Measurements from ENCODE around the gene SLC28A1. TPM values are rescaled to one million over a fixed set of nuclear protein-coding genes. Genes with fewer than 3 reads are reported as not detected.

SLC28A1 gene
- total and polyA plus RNA-seq, 2 of the 4 experiments (the other 2 are of a cell fraction): not detected

GRCh38 chr15:84944861-84945260 is 60.4 kb downstream of the SLC28A1 start:
- POLR2A ChIA-PET (ENCODE audit: unreplicated experiment): no interaction called here
- dilution Hi-C loops (cut with HindIII; ENCODE audit: low sequenced_read_pairs, unreplicated experiment): no loop called here
- no peak overlapping the region for H4K5ac ChIP-seq (ENCODE audit: low read depth, low read length)

More at GRCh38 chr15:84944861-84945260, 60.4 kb downstream of the SLC28A1 start:
- H3K27ac ChIP-seq (ENCODE audit: insufficient read depth, low read length): no peak overlapping the region
- H3K4me1 ChIP-seq (ENCODE audit: control insufficient read depth, insufficient read depth, low read length): peaks cover 6% of the 10 kb centered on the region; the same call in 1 of the 2 replicates
- in situ Hi-C loops (cut with MboI; ENCODE audit: low sequenced_read_pairs) (no loop called here), intact Hi-C loops (cut with micrococcal nuclease) (no loop called here)
- H2BK5ac ChIP-seq (ENCODE audit: low read depth, low read length, poor library complexity, severe bottlenecking): no peak overlapping the region
- H2AFZ ChIP-seq (replicated peaks; ENCODE audit: low read length, poor library complexity): peak overlapping the region; percentile 7
- no peaks in the 10 kb centered on the region for H3K36me3 ChIP-seq (ENCODE audit: control insufficient read depth, insufficient read depth, low read length)
- TF ChIP-seq CTCF (conservative IDR thresholded peaks at IDR 0.05; ENCODE audit: low read depth, low read length) (no peak), RFX5 (IDR thresholded peaks at IDR 0.05; ENCODE audit: low read depth, low read length) (no peak), FOS (IDR thresholded peaks at IDR 0.05; ENCODE audit: low read depth, low read length) (no peak), USF2 (IDR thresholded peaks at IDR 0.05; ENCODE audit: low read depth, low read length) (no peak), MAZ (IDR thresholded peaks at IDR 0.05; ENCODE audit: borderline replicate concordance, low read depth, low read length) (no peak), ELK1 (IDR thresholded peaks at IDR 0.05; ENCODE audit: borderline replicate concordance, low read depth, low read length) (no peak), BHLHE40 (IDR thresholded peaks at IDR 0.05; ENCODE audit: low read depth, low read length) (no peak), CEBPB (IDR thresholded peaks at IDR 0.05; ENCODE audit: low read depth, low read length) (no peak), CHD1 (IDR thresholded peaks at IDR 0.05; ENCODE audit: low read depth, low read length) (no peak), MXI1 (IDR thresholded peaks at IDR 0.05; ENCODE audit: borderline replicate concordance, low read depth, low read length) (no peak), MAFK (IDR thresholded peaks at IDR 0.05; ENCODE audit: low read depth, low read length) (no peak), NFE2L2 (IDR thresholded peaks at IDR 0.05; ENCODE audit: low read depth, low read length) (no peak), POLR2A (IDR thresholded peaks at IDR 0.05; ENCODE audit: low read depth, low read length) (no peak), RCOR1 (IDR thresholded peaks at IDR 0.05; ENCODE audit: insufficient replicate concordance, low read length) (no peak), RAD21 (IDR thresholded peaks at IDR 0.05; ENCODE audit: low read length) (no peak), SMC3 (IDR thresholded peaks at IDR 0.05; ENCODE audit: low read depth, low read length) (no peak)
- no peak overlapping the region for H4K8ac ChIP-seq (ENCODE audit: low read depth in 2 of 2, low read length in 2 of 2)
- ATAC-seq (ENCODE audit: low read depth) (no peak), DNase-seq (no peak)
- H3K79me1 ChIP-seq (ENCODE audit: low read depth in 1 of 2, low read length in 2 of 2): peaks cover 0 to 1% of the 10 kb centered on the region in 2 experiments; a peak in 1 of 4 replicates
- peak overlapping the region; percentile 39; the same call in 1 of the 2 replicates for H2AK5ac ChIP-seq (ENCODE audit: low read depth, low read length)
- no TSS peak for BruUV-seq (replicated peaks)
- no peak overlapping the region for H3K4me2 ChIP-seq (ENCODE audit: low read depth, low read length)
- H4K91ac ChIP-seq (ENCODE audit: insufficient read depth, low read depth, low read length): no peak overlapping the region
- no peak overlapping the region for H3K4me3 ChIP-seq (ENCODE audit: insufficient read depth, low read depth, low read length)
- H2BK120ac ChIP-seq (ENCODE audit: low read depth, low read length): no peak overlapping the region
- H3K14ac ChIP-seq (replicated peaks; ENCODE audit: low read depth, low read length): no peak overlapping the region
- no peak overlapping the region for H3K56ac ChIP-seq (ENCODE audit: extremely low read depth, insufficient read depth, low read length)
- H2BK15ac ChIP-seq (ENCODE audit: low read depth, low read length): no peak overlapping the region
- no peaks in the 10 kb centered on the region for H4K20me1 ChIP-seq (ENCODE audit: insufficient read depth, low read length)
- no peaks in the 10 kb centered on the region for H3K27me3 ChIP-seq (ENCODE audit: control insufficient read depth, insufficient read depth, low read length)
- H3K18ac ChIP-seq (ENCODE audit: low read depth, low read length): no peak overlapping the region
- no peak overlapping the region for H3K4ac ChIP-seq (ENCODE audit: low read depth, low read length)
- no peak overlapping the region for H3K23ac ChIP-seq (ENCODE audit: low read depth, low read length)
- no peaks in the 10 kb centered on the region for H3K9me3 ChIP-seq (ENCODE audit: control insufficient read depth, insufficient read depth, low read length)
- no peak overlapping the region for H2BK20ac ChIP-seq (ENCODE audit: low read depth, low read length)
- CTCF ChIA-PET: no interaction called here
- H3K9me1 ChIP-seq (ENCODE audit: insufficient read depth, low read length): peaks cover 19% of the 10 kb centered on the region
- 93% methylated on average over 3 of the region's 11 CpGs; no CpG with 5 or more reads in 1 of the 2 experiments for WGBS, 2 experiments (ENCODE audit: extremely low coverage in 2 of 2, insufficient read length in 1 of 2)
- H3K9ac ChIP-seq (ENCODE audit: low read depth, low read length): no peak overlapping the region
- H2AK9ac ChIP-seq (replicated peaks; ENCODE audit: low read depth, low read length, poor library complexity): no peak overlapping the region
